HL-60 (cell line): Measurements from ENCODE around the gene ADAMTSL4.
"Not testable (repeated sequence)": the region's sequence is repeated elsewhere in the genome, so short reads cannot be mapped to it uniquely, and the experiment has no call there.

Source experiments
- DNase-seq, 2 experiments: peaks; one replicate each; pipeline ENCODE4 v3.0.0-alpha.2; 2010 to 2020; ENCODE audit warnings: low read depth in 1 of 2, low spot score in 1 of 2
- H3K27ac ChIP-seq: fragments of 250-450 bp; sonication (Bioruptor Pico); replicated peaks from 2 replicates; pipeline ENCODE4 v1.5.1; 2020; ENCODE audit warnings: mild to moderate bottlenecking, moderate library complexity
- H3K27me3 ChIP-seq: fragments of 250-450 bp; sonication (Bioruptor Pico); 2 replicates; pipeline ENCODE4 v1.5.1; 2021; ENCODE audit warnings: mild to moderate bottlenecking, moderate library complexity; ENCODE audit not compliant: insufficient read depth, poor library complexity, severe bottlenecking
- H3K4me3 ChIP-seq: replicated peaks from 2 replicates; pipeline ENCODE4 v1.5.1; 2011; ENCODE audit warnings: mild to moderate bottlenecking, control low read depth, low read length; ENCODE audit not compliant: insufficient read depth
- CTCF ChIP-seq: IDR thresholded peaks from one replicate; pipeline ENCODE4 v1.5.1; 2011; ENCODE audit warnings: low read length, control low read depth, inconsistent platforms; ENCODE audit not compliant: insufficient read depth
- GABPA ChIP-seq: IDR thresholded peaks from 2 replicates; pipeline ENCODE4 v1.6.1; 2012; ENCODE audit warnings: low read depth
- POLR2AphosphoS5 ChIP-seq: IDR thresholded peaks from 2 replicates; pipeline ENCODE4 v1.6.1; 2012; ENCODE audit warnings: low read depth
- REST ChIP-seq: IDR thresholded peaks from 2 replicates; pipeline ENCODE4 v1.6.1; 2012; ENCODE audit warnings: low read depth; ENCODE audit not compliant: insufficient replicate concordance
- SPI1 ChIP-seq: IDR thresholded peaks from 2 replicates; pipeline ENCODE4 v1.6.1; 2012; ENCODE audit warnings: low read depth, mild to moderate bottlenecking, borderline replicate concordance

ADAMTSL4 gene

GRCh38 chr1:150568594-150568966 lies 19.4 kb downstream of the ADAMTSL4 start:
- Histone ChIP-seq H3K27ac (no peak overlapping the region), H3K4me3 (no peak overlapping the region), H3K27me3 (no peaks in the 10 kb centered on the region)
- DNase-seq: no peak
- TF ChIP-seq CTCF: no peak
- no peak for TF ChIP-seq POLR2AphosphoS5
- TF ChIP-seq GABPA: no peak
- TF ChIP-seq REST: no peak
- no peak for TF ChIP-seq SPI1

GRCh38 chr1:150572918-150573647 lies 23.9 kb downstream of the ADAMTSL4 start:
- no peaks in the 10 kb centered on the region for H3K27me3 ChIP-seq
- H3K27ac ChIP-seq: no peak overlapping the region
- TF ChIP-seq SPI1: no peak
- no peak for TF ChIP-seq CTCF
- TF ChIP-seq GABPA: no peak
- no peak for TF ChIP-seq REST
- TF ChIP-seq POLR2AphosphoS5: no peak
- no peak overlapping the region for H3K4me3 ChIP-seq
- DNase-seq: no peak

GRCh38 chr1:150573648-150574071 lies 24.5 kb downstream of the ADAMTSL4 start:
- not testable (repeated sequence) for H3K4me3 ChIP-seq, H3K27ac ChIP-seq
- TF ChIP-seq POLR2AphosphoS5: peak; percentile 47; the same call in 1 of the 2 replicates

DNA sequence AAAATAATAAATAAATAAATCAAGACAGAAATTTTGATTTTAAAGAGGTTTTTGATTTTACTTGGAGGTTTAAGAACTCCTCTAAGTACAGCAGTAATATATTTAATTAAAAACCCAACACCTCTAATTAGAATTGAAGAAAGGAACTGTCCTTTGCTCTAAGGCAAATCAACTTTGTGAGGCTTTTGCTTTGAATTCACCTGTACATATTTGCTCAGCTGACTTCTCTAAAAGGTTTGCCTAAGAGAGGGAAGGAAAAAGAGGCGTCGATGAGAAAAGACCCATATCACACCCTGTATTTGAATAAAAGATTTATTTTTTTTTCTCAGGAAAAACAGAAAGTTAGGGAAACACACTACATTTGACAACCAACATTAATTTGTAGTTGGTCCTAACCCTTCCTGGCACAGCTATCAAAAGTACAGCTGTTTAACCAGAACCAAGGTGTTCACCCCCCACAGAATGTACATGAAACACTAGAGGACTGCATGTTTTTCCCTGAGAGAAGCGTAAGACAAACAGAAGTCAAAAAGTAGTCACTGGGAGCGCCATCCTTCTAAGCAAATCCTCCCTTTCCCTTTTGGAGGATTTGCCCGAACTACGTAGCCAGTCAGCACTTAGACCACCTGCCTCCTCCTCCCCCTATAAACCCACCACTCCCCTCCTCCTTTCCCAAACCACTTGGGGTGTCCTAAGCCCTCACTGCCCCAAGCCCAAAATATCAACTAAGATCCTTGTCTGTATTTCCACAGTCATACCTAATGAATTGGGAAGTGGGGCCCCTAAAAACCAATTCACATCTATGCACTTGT lies 25.3 kb downstream of the ADAMTSL4 start:
- TF ChIP-seq CTCF (no peak), SPI1 (no peak), POLR2AphosphoS5 (peak; percentile 36; the same call in 1 of the 2 replicates), GABPA (no peak), REST (no peak)
- no peaks in the 10 kb centered on the region for H3K27me3 ChIP-seq
- no peak overlapping the region for H3K4me3 ChIP-seq
- H3K27ac ChIP-seq: no peak overlapping the region
- DNase-seq: no peak

More at GRCh38 chr1:150573648-150574071, 24.5 kb downstream of the ADAMTSL4 start:
- not testable (repeated sequence) for H3K27me3 ChIP-seq, DNase-seq
